Loucy (cell line): ENCODE data around the gene MBNL2.

Experiments
- CTCF ChIP-seq: fragments of 200-600 bp; sonication (generic); conservative IDR thresholded peaks from 2 replicates; pipeline ENCODE4 v1.5.1; 2014; ENCODE audit warnings: mild to moderate bottlenecking, antibody characterized with exemption, low read length
- EZH2phosphoT487 ChIP-seq: fragments of 200-600 bp; IDR thresholded peaks from 2 replicates; pipeline ENCODE4 v1.6.1; 2018; ENCODE audit warnings: antibody characterized with exemption, mild to moderate bottlenecking, moderate library complexity, borderline replicate concordance

- TF ChIP-seq CTCF (no peak), EZH2phosphoT487 (no peak)
These were observed 54.7 kb downstream of the MBNL2 start for GRCh38 chr13:97276862-97277269.
